Mesendoderm (in vitro differentiated cells): ENCODE data around the gene GDI1.

Experiments used
- DNase-seq: peaks from one replicate; pipeline ENCODE4 v3.0.0; 2013
- H2AK5ac ChIP-seq: 2 replicates; pipeline ENCODE4 v1.6.1; 2013; ENCODE audit warnings: low read length, inconsistent platforms
- H2BK120ac ChIP-seq: 2 replicates; pipeline ENCODE4 v1.6.1; 2013; ENCODE audit warnings: low read depth, mild to moderate bottlenecking, low read length, moderate library complexity, mixed read lengths
- H2BK15ac ChIP-seq: replicated peaks from 2 replicates; pipeline ENCODE4 v1.6.1; 2013; ENCODE audit warnings: low read depth, mild to moderate bottlenecking, moderate library complexity
- H2BK5ac ChIP-seq: 2 replicates; pipeline ENCODE4 v1.6.1; 2013; ENCODE audit warnings: low read length, inconsistent platforms
- H3K18ac ChIP-seq: 2 replicates; pipeline ENCODE4 v1.6.1; 2013; ENCODE audit warnings: mild to moderate bottlenecking, low read length, mixed read lengths
- H3K23ac ChIP-seq: one replicate; pipeline ENCODE4 v1.6.1; 2013; ENCODE audit warnings: low read length
- H3K27ac ChIP-seq: 2 replicates; pipeline ENCODE4 v1.5.1; 2013; ENCODE audit warnings: low read depth, mild to moderate bottlenecking, inconsistent platforms, low read length, moderate library complexity
- H3K27me3 ChIP-seq: 2 replicates; pipeline ENCODE4 v1.6.1; 2013; ENCODE audit warnings: low read length, control low read depth, mild to moderate bottlenecking, inconsistent platforms; ENCODE audit not compliant: insufficient read depth, poor library complexity
- H3K36me3 ChIP-seq: 2 replicates; pipeline ENCODE4 v1.6.1; 2013; ENCODE audit warnings: low read length, inconsistent platforms; ENCODE audit not compliant: control insufficient read depth, insufficient read depth
- H3K4ac ChIP-seq: one replicate; pipeline ENCODE4 v1.6.1; 2013; ENCODE audit warnings: low read depth, mild to moderate bottlenecking, low read length, moderate library complexity
- H3K4me1 ChIP-seq: 2 replicates; pipeline ENCODE4 v1.6.1; 2013; ENCODE audit warnings: low read depth, low read length, inconsistent platforms; ENCODE audit not compliant: control insufficient read depth
- H3K4me2 ChIP-seq: 2 replicates; pipeline ENCODE4 v1.6.1; 2013; ENCODE audit warnings: low read length
- H3K4me3 ChIP-seq: 2 replicates; pipeline ENCODE4 v1.5.1; 2013; ENCODE audit warnings: mild to moderate bottlenecking, low read length
- H3K56ac ChIP-seq: one replicate; pipeline ENCODE4 v1.6.1; 2013; ENCODE audit warnings: low read length
- H3K79me1 ChIP-seq: 2 replicates; pipeline ENCODE4 v1.6.1; 2013; ENCODE audit warnings: low read length, inconsistent platforms
- H3K79me2 ChIP-seq: 2 replicates; pipeline ENCODE4 v1.6.1; 2013; ENCODE audit warnings: mild to moderate bottlenecking, low read length; ENCODE audit not compliant: control insufficient read depth, insufficient read depth
- H3K9ac ChIP-seq: 2 replicates; pipeline ENCODE4 v1.6.1; 2013; ENCODE audit warnings: low read length, inconsistent platforms
- H4K5ac ChIP-seq: one replicate; pipeline ENCODE4 v1.6.1; 2013; ENCODE audit warnings: low read length
- H4K8ac ChIP-seq: one replicate; pipeline ENCODE4 v1.6.1; 2013; ENCODE audit warnings: low read depth, mild to moderate bottlenecking, control low read depth, low read length, moderate library complexity
- WGBS: extraction: QIAGEN DNeasy Blood & Tissue Kit; methylation state at CpG from one replicate; pipeline ENCODE4 v1.1.7; 2013; ENCODE audit warnings: low lambda C conversion rate, missing lambda C conversion rate; ENCODE audit not compliant: insufficient coverage; ENCODE audit errors: extremely low coverage; 5-methylcytosine and 5-hydroxymethylcytosine counted together

Gene GDI1

DNA sequence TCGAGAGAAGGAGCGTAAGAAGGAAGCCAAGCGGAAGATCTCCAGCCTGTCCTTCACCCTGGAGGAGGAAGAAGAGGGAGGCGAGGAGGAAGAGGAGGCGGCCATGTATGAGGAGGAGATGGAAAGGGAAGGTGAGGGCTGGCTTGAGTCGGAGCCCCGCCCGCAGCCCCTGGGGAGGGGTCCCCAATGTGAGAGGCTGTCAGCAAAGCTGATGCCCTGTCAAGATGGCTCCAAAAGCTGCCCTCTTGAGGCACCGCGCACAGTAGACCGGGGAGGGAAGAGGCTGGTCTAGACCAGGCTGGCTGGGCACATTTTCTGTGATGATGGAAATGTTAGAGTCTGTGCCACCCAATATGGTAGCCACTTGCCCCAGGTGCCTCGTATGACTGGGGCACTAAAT is 9.5 kb downstream of the GDI1 start:
- WGBS = no CpG with 5 or more reads among the region's 12 CpGs
- H3K36me3 ChIP-seq = no peaks in the 10 kb centered on the region
- no peaks in the 10 kb centered on the region for H3K79me2 ChIP-seq
- no peak overlapping the region for H2BK15ac ChIP-seq
- no peaks in the 10 kb centered on the region for H3K79me1 ChIP-seq
- no peak overlapping the region for H2BK5ac ChIP-seq
- no peak overlapping the region for H3K4me2 ChIP-seq
- H3K4me3 ChIP-seq = no peak overlapping the region
- H4K5ac ChIP-seq = no peak overlapping the region
- no peak for DNase-seq
- no peaks in the 10 kb centered on the region for H3K4me1 ChIP-seq
- H4K8ac ChIP-seq = no peak overlapping the region
- no peak overlapping the region for H3K9ac ChIP-seq
- H3K56ac ChIP-seq = no peak overlapping the region
- no peak overlapping the region for H2AK5ac ChIP-seq
- no peaks in the 10 kb centered on the region for H3K27me3 ChIP-seq
- H3K4ac ChIP-seq = no peak overlapping the region
- no peak overlapping the region for H2BK120ac ChIP-seq
- no peak overlapping the region for H3K18ac ChIP-seq
- H3K23ac ChIP-seq = no peak overlapping the region
- H3K27ac ChIP-seq = no peak overlapping the region

DNA sequence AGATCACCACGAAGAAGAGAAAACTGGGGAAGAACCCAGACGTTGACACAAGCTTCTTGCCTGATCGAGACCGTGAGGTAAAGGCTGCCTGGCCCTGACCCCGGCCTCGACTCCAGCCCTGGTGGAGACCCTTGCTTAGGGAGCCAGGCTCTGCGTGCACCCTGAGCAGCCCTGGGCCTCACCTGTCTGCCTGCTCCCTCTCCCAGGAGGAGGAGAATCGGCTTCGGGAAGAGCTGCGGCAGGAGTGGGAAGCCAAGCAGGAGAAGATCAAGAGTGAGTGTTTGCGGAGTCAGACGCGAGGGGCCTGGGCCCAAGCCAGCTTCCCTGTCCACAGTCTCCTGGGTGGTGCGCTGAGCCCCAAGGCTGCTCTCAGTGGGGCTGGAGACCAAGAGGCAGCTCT is 11.5 kb downstream of the GDI1 start:
- H4K5ac ChIP-seq = no peak overlapping the region
- H4K8ac ChIP-seq = no peak overlapping the region
- H3K18ac ChIP-seq = no peak overlapping the region
- no peaks in the 10 kb centered on the region for H3K4me1 ChIP-seq
- no peak overlapping the region for H3K23ac ChIP-seq
- H3K4ac ChIP-seq = no peak overlapping the region
- H3K56ac ChIP-seq = no peak overlapping the region
- no peak overlapping the region for H2BK120ac ChIP-seq
- H3K9ac ChIP-seq = no peak overlapping the region
- H3K4me2 ChIP-seq = no peak overlapping the region
- no peak overlapping the region for H3K27ac ChIP-seq
- H3K79me2 ChIP-seq = no peaks in the 10 kb centered on the region
- no peaks in the 10 kb centered on the region for H3K79me1 ChIP-seq
- no peaks in the 10 kb centered on the region for H3K36me3 ChIP-seq
- no peak for DNase-seq
- no peak overlapping the region for H2BK15ac ChIP-seq
- H3K4me3 ChIP-seq = no peak overlapping the region
- no peak overlapping the region for H2BK5ac ChIP-seq
- no peak overlapping the region for H2AK5ac ChIP-seq
- no CpG with 5 or more reads among the region's 14 CpGs for WGBS
- H3K27me3 ChIP-seq = no peaks in the 10 kb centered on the region

DNA sequence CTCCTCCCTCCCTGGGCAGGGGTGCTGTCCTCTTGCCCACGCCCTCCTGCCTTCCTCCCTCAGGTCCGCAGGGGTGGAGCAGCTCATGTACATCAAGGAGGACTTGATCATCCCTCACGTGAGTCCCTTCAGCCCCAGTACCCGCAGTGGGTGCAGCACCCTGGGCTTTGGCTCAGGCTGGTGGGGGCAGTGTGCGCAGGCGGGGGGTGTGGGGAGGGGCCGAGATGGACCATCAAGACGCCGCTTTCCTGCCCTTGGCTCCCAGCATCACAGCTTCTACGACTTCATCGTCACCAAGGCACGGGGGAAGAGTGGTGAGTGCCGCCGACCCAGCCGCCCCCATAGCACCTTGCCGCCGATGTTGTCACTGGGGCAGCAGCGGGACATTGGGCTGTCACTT is 12.7 kb downstream of the GDI1 start:
- no peaks in the 10 kb centered on the region for H3K79me2 ChIP-seq
- H3K79me1 ChIP-seq = no peaks in the 10 kb centered on the region
- H3K4ac ChIP-seq = no peak overlapping the region
- no peak overlapping the region for H3K9ac ChIP-seq
- H3K27me3 ChIP-seq = no peaks in the 10 kb centered on the region
- no peak overlapping the region for H4K8ac ChIP-seq
- no peak overlapping the region for H3K4me2 ChIP-seq
- H3K56ac ChIP-seq = no peak overlapping the region
- no peaks in the 10 kb centered on the region for H3K36me3 ChIP-seq
- H2AK5ac ChIP-seq = no peak overlapping the region
- no peak overlapping the region for H3K27ac ChIP-seq
- no peak overlapping the region for H3K18ac ChIP-seq
- no peak overlapping the region for H2BK5ac ChIP-seq
- no peak for DNase-seq
- no peak overlapping the region for H3K23ac ChIP-seq
- H2BK120ac ChIP-seq = no peak overlapping the region
- H4K5ac ChIP-seq = no peak overlapping the region
- no CpG with 5 or more reads among the region's 18 CpGs for WGBS
- H2BK15ac ChIP-seq = no peak overlapping the region
- no peak overlapping the region for H3K4me3 ChIP-seq
- no peaks in the 10 kb centered on the region for H3K4me1 ChIP-seq

DNA sequence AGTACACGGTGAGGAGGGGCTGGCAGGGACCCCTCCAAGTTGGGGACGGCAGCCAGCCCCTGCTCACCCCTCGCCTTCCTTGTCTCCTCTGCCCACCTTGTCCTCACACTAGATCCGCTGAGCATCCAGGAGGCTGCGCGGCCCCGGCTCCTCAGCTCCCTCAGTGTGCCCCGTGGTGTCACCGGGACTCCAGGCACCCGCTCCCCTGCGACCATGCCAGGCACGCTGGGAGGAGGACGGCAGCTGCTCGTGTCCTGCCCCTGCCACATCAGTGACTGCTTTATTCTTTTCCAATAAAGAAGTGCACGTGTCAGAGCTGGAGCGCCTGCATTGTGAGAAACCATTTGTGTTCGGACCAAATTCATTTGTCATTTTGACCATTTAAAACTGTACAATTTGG is 13.4 kb downstream of the GDI1 start:
- Histone ChIP-seq H3K27ac (no peak overlapping the region), H2BK15ac (no peak overlapping the region), H4K5ac (no peak overlapping the region), H4K8ac (no peak overlapping the region), H2AK5ac (no peak overlapping the region), H3K23ac (no peak overlapping the region), H3K79me1 (no peaks in the 10 kb centered on the region), H2BK5ac (no peak overlapping the region), H2BK120ac (no peak overlapping the region), H3K4me1 (no peaks in the 10 kb centered on the region), H3K4me3 (no peak overlapping the region), H3K56ac (no peak overlapping the region), H3K18ac (no peak overlapping the region), H3K4ac (no peak overlapping the region), H3K36me3 (no peaks in the 10 kb centered on the region), H3K9ac (no peak overlapping the region), H3K79me2 (no peaks in the 10 kb centered on the region), H3K27me3 (no peaks in the 10 kb centered on the region), H3K4me2 (no peak overlapping the region)
- WGBS = no CpG with 5 or more reads among the region's 17 CpGs
- DNase-seq = no peak

DNA sequence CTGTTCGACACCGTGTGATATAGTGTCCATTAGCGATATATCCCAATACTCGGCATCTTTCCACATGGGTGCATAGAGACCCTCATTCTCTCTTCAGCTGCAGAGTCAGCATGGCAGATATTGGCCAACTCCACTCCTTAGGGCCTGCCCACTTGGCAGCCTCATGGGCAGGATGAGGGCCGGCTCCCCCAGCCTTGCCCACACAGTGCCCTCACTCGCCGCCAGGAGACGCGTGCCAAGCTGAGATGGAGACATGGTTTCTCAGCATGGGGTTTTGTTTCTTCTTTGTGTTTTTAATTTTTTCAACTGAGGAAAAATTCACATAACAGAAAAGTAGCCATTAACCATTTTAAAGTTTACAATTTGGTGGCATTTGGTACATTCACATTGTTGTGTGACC is 15.9 kb downstream of the GDI1 start:
- no peaks in the 10 kb centered on the region for H3K79me2 ChIP-seq
- H3K56ac ChIP-seq = no peak overlapping the region
- no peak overlapping the region for H3K9ac ChIP-seq
- no peak overlapping the region for H3K4ac ChIP-seq
- H3K4me3 ChIP-seq = no peak overlapping the region
- WGBS = no CpG with 5 or more reads among the region's 9 CpGs
- no peak overlapping the region for H2BK120ac ChIP-seq
- H2AK5ac ChIP-seq = no peak overlapping the region
- H4K8ac ChIP-seq = no peak overlapping the region
- H2BK5ac ChIP-seq = no peak overlapping the region
- no peaks in the 10 kb centered on the region for H3K27me3 ChIP-seq
- H3K4me1 ChIP-seq = no peaks in the 10 kb centered on the region
- no peak overlapping the region for H4K5ac ChIP-seq
- no peaks in the 10 kb centered on the region for H3K36me3 ChIP-seq
- DNase-seq = no peak
- H3K18ac ChIP-seq = no peak overlapping the region
- no peak overlapping the region for H3K4me2 ChIP-seq
- H3K79me1 ChIP-seq = no peaks in the 10 kb centered on the region
- no peak overlapping the region for H2BK15ac ChIP-seq
- H3K23ac ChIP-seq = no peak overlapping the region
- H3K27ac ChIP-seq = no peak overlapping the region

DNA sequence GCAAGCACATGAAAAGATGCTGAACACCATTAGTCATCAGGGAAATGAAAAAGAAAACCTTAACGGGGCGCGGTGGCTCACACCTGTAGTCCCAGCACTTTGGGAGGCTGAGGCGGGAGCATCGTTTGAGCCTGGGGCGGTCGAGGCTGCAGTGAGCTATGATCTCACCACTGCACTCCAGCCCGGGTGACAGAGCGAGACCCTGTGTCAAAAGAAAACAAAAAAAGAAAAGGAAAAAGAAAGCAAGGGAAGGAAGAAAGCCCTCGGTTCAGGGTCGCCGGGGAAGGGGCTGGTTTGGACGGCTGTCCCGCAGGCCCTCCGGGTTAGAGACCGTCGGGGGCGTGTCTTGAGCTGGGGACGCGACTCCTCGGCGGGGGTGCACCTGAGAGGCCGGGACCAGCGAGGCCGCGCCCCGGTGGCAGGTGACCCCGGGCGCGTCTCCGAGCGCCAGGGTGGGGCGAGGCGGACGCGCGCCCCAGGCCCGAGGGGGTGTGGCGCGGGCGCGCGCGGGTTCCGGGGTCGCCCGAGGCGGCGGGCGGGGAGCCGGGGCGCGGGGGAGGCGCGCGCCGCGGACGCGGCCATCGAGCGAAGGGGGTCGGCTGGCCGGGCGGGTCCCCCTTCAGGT is 20.6 kb downstream of the GDI1 start:
- Histone ChIP-seq H3K79me2 (no peaks in the 10 kb centered on the region), H3K79me1 (no peaks in the 10 kb centered on the region), H3K4me3 (no peak overlapping the region), H3K4ac (no peak overlapping the region), H2BK5ac (no peak overlapping the region), H3K9ac (no peak overlapping the region), H3K4me2 (no peak overlapping the region), H3K4me1 (no peaks in the 10 kb centered on the region), H2BK120ac (no peak overlapping the region), H2AK5ac (no peak overlapping the region), H3K27ac (no peak overlapping the region), H3K27me3 (no peaks in the 10 kb centered on the region), H4K5ac (no peak overlapping the region), H3K23ac (no peak overlapping the region), H2BK15ac (no peak overlapping the region), H3K18ac (no peak overlapping the region), H3K36me3 (no peaks in the 10 kb centered on the region), H3K56ac (peak overlapping the region; percentile 73), H4K8ac (no peak overlapping the region)
- no CpG with 5 or more reads among the region's 65 CpGs for WGBS
- peak; percentile 51 for DNase-seq
